ENCODE results near the gene ZG16.
"Not testable (repeated sequence)": the region's sequence is repeated elsewhere in the genome, so short reads cannot be mapped to it uniquely, and the experiment has no call there.

The ZG16 gene

DNA sequence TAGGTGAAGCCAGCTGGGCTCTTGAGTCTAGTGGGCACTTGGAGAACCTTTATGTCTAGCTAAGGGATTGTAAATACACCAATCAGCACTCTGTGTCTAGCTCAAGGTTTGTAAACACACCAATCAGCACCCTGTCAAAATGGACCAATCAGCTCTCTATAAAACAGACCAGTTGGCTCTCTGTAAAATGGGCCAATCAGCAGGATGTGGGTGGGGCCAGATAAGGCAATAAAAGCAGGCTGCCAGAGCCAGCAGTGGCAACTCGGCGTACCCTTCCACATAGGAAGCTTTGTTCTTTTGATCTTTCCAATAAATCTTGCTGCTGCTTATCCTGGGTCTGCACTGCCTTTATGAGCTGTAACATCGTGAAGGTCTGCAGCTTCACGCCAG lies 29.3 kb upstream of the ZG16 start:
- not testable (repeated sequence) for DNase-seq (ENCODE audit: low read depth in 2 of 2)

DNA sequence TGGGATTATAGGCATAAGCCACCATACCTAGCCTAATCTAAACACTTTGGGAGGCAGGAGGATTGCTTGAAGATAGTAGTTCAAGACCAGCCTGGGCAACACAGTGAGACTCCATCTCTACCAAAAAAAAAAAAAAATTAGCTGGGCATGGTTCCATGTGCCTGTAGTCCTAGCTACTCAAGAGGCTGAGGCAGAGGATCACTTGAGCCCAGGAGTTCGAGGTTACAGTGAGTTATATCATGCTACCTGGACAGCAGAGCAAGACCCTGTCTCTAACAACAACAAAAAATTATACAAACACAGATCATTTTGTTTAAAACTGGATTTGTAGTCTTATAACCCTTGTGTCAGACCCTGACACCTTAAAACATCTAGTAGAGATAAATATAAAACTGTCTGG lies 24.5 kb upstream of the ZG16 start:
- no peak for DNase-seq (ENCODE audit: low read depth in 2 of 2)

DNA sequence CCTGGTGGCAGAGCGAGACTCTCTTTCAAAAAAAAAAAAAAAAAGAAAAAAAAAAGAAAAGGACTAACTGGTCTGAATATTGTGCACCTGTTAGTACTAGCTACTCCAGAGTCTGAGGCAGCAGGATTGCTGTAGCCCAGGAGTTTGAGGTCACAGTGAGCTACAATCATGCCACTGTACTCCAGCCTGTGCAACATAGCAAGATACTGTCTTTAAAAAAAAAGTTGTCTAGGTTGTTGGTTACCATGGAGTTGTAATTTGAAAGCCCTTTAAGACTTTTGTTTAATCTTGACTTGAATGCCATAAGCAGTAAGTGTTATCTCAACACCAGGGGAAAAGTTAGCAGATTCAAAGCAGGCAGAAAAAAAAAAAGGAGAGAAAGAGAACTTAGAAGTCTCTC lies 21.4 kb upstream of the ZG16 start:
- DNase-seq (ENCODE audit: low read depth in 2 of 2) = no peak

DNA sequence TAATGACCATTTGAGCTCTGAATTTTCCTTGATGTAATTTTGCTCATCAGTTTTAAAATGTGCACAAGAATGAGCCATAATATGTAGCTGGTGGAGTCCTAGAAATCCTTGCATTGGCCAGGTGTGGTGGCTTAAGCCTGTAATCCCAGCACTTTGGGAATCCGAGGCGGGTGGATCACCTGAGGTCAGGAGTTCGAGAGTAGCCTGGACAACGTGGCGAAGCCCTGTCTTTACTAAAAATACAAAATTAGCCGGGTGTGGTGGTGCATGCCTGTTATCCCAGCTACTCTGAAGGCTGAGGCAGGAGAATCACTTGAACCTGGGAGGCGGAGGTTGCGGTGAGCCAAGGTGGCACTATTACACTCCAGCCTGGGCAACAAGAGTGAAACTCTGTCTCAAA lies 21.0 kb upstream of the ZG16 start:
- not testable (repeated sequence) for DNase-seq (ENCODE audit: low read depth in 2 of 2)

DNA sequence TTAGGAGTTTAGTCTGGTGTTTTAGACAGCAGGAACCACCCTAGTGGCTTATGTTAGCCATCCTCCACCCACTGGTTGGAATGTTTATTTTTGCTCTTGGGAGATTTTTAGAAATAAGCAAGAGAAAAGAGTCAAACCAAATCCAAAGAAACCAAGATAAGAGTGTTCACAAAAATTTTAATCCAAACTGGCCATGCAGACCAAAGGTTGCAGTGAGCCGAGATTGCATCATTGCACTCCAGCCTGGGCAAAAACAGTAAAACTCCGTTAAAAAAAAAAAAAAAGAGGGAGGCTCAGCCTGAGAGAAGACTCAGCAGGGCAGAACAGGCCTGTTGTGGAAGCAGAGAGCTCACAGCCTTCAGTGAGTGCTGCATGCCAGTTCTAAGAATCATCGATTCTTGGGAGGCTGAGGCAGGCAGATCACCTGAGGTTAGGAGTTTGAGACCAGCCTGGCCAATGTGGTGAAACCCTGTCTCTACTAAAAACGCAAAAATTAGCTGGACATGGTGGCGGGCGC lies 20.0 kb upstream of the ZG16 start:
- DNase-seq (ENCODE audit: low read depth in 2 of 2) = no peak

DNA sequence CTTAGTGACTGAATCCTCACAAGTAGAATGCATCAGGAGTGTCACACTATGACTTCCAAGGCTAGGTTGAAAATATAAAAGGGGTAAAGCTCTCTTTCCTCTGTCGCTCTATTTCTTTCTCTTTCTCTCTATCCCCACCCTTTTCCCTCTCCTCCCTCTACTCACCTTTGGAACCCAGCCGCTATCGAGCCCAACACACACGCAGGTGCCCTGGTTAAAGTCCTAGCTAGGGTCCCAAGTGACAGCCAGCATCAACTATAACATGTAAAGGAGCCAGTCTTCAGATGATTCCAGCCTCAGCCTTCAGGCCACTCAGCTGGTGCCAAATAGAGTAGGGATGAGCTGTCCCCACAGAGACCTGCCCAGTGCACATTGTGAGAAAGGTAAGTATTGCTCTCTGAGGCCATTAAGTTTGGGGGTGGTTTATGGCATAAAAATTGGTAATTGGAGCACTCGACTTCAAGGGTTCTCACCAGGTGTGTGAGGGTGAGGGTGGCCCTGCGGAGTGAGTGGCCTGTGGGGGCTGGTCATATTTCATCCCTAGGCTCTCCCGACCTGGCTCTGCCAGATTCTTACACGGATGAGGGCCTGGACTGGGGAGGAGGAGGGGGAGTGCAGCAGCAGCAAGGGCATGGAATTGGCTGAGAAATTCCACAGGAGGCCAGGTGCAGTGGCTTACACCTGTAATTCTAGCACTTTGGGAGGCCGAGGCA lies 17.3 kb upstream of the ZG16 start:
- no peak for DNase-seq (ENCODE audit: low read depth in 2 of 2)

DNA sequence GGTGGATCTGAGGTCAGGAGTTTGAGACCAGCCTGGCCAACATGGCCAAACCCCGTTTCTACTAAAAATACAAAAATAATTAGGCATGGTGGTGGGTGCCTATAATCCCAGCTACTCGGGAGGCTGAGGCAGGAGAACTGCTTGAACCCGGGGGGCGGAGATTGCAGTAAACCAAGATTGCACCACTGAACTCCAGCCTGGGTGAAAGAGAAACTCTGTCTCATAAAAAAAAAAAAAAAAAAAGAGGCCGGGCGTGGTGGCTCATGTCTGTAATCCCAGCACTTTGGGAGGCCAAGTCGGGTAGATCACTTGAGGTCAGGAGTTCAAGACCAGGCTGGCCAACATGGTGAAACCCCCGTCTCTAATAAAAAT lies 16.8 kb upstream of the ZG16 start:
- not testable (repeated sequence) for DNase-seq (ENCODE audit: low read depth in 2 of 2)

DNA sequence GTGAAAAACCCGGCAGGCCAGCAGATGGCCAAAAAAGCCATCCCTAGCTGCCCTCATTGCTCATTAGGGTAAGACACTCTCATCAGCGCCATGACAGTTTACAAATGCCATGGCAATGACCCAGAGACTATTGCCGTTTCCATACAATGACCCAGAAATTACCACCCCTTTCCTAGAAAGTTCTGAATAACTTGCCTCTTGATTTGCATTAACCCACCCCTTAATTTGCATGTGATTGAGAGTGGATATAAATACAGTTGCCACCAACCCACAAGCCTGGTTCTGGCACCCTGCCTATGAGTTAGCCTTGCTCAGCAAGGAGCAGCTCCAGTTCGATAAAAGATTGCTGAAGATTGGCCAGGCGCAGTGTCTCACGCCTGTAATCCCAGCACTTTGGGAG lies 16.2 kb upstream of the ZG16 start:
- DNase-seq (ENCODE audit: low read depth in 2 of 2) = no peak

DNA sequence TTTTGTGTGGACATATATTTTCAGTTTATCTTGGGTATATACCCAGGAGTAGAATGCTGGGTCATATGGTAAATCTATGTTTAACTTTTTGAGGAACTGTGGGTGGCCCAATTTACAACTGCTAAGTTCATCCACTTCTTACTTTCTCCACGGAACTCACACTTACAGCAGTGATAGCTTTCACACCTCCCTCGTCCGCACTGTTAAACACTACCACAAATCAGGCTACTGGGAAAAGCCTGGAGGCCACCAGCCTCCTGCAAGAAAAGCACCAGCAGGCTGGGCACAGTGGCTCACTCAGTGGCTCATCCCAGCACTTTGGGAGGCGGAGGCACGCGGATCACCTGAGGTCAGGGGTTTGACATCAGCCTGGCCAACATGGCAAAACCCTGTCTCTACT lies 14.7 kb upstream of the ZG16 start:
- no peak for DNase-seq (ENCODE audit: low read depth in 2 of 2)

DNA sequence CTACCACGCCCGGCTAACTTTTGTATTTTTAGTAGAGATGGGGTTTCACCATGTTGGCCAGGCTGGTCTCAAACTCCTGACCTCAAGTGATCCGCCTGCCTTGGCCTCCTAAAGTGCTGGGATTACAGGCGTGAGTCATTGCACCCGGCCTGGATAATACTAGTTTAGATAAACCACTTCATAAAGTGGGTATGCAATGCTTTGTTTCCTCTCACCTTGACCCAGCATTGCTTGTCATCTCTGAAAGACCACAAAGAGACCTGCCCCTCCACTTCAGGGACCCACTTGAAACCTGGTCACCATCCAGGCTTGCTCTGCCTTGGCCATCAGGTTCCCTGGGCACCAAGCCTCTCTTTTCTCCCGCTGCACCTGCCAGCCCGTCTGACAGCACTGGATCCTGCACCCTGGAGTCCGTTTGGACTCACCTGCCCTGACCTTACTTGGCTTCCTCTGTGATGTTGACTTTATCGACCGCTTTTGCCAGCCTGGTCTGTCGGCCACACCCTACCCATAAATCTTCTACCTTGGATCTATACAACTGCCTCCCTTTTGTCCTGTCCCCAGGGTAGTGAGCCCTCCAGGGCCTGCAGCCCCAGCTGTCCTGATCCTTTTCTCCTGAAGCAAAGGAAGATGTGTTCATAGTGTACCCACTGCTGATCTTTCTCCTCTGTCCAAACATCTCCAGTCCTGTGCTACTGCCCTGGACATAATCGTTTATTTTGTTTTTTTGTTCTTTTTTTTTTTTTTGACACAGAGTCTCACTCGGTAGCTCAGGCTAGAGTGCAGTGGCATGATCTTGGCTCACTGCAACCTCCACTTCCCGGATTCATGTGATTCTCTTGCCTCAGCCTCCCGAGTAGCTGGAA lies 12.7 kb upstream of the ZG16 start:
- DNase-seq (ENCODE audit: low read depth in 2 of 2) = no peak

DNA sequence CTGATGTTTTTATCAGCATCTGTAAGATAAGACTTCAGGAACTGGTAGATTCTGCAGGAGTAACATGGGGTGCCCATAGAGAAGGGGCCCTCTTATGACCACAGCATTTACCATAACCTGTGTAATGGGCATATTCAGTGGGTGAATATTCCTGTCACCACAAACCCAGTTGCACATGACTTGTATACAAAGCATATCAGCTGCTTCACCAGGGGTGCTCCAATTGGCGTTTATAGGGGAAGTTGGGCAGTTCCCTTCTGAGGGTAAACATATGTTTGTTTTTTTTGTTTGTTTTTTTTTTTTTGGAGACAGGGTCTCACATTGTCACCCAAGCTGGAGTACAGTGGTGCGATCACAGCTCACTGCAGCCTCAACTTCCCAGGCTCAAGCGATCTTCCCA lies 11.5 kb upstream of the ZG16 start:
- no peak for DNase-seq (ENCODE audit: low read depth in 2 of 2)

DNA sequence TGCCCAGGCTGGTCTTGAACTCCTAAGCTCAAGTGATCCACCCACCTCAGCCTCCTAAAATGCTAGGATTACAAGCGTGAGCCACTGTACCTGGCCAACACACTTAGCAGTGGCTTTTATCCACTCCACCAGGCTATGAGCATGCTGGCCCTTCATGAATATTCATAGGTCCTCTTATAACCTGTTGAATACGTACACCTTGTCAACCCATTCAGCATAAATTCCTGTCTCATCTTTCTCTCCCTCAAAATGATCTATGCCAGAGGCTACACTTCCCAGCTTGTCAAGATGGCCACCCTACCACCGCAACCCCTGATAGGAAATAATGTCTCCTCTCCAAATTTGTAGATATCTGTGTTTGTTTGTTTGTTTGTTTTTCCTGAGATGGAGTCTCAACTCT lies 11.0 kb upstream of the ZG16 start:
- DNase-seq (ENCODE audit: low read depth in 2 of 2) = no peak

DNA sequence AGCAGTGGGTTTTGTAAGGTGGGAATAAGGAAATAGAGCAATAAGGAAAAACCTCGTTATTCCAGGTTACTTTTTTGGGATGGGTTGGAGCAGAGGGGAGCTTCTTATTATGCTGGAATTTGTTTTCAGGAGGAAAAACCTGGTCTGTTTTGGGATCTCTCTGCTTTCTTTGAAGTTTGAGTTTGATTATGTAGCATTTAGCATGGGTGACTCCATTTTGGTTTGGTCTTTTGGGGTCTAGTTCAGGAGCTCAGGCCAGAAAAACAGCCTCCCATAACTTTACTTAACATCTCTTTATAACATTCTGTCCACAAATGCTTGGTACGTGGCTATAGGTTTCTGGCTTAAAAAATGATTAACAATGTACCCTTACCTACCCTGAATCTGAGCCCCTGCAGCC lies 8.5 kb upstream of the ZG16 start:
- DNase-seq (ENCODE audit: low read depth in 2 of 2) = no peak

DNA sequence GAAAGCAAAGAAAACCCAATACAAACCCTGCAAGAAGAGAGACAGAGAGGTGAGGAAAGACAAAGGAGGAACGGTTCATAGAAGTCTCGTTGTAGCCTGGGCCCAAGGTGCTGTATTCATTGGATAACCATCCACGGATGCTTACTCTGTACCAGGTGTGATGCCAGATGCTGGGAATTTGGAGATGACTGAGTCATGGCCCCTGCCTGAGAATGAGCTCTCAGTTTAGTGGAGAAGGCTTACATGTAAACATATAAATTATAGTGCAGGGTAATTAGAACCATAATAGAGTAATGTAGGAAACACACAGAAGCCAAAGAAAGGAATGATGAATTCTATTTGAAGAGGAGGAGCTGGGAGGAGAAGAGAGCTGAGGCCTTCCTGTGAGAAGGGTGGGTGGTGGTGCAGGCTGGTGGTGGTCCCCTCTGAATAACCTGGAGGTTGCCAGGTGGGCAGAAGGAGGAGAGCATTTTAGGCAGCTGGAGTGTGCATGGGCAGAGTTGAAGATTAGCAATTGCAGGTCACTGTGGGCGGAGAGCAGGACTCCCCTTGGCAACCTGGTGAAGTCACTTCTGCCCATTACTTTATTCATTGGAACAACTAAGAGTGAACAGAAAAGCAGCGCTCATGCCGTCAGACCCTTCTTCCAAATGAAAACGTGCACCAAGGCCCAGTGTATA lies 7.7 kb upstream of the ZG16 start:
- no peak for DNase-seq (ENCODE audit: low read depth in 2 of 2)

DNA sequence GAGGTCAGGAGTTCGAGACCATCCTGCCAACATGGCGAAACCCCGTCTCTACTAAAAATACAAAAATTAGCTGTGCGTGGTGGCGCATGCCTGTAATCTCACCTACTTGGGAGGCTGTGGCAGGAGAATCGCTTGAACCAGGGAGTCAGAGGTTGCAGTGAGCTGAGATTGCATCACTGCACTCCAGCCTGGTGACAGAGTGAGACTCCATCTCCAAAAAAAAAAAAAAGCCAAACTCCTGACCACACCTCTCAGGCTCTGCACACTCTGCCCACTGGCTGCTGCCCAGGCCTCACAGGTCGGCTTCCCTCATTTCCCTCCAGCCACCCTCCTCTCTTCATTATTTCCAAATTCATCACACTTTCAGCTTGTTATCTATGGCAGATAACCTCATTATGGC lies 5.7 kb upstream of the ZG16 start:
- not testable (repeated sequence) for DNase-seq (ENCODE audit: low read depth in 2 of 2)

DNA sequence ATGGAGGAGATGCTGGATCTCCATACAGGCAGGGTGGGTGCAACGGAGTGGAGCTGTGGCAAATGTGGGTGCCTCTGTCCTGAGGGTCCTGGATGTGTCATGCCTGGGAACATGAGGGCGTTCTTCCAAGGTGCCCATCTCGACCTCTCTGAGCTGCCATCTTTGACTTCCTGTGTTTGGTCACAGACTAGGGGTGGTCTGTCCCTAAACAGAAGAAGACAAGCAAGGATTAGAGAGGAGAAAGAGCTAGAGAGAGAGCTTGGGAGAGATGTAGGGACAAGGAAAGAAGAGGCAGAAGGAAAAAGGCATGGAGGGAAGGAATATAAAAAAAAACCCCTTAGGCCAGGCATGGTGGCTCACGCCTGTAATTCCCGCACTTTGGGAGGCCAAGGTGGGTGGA lies 3.3 kb upstream of the ZG16 start:
- DNase-seq (ENCODE audit: low read depth in 2 of 2) = no peak

DNA sequence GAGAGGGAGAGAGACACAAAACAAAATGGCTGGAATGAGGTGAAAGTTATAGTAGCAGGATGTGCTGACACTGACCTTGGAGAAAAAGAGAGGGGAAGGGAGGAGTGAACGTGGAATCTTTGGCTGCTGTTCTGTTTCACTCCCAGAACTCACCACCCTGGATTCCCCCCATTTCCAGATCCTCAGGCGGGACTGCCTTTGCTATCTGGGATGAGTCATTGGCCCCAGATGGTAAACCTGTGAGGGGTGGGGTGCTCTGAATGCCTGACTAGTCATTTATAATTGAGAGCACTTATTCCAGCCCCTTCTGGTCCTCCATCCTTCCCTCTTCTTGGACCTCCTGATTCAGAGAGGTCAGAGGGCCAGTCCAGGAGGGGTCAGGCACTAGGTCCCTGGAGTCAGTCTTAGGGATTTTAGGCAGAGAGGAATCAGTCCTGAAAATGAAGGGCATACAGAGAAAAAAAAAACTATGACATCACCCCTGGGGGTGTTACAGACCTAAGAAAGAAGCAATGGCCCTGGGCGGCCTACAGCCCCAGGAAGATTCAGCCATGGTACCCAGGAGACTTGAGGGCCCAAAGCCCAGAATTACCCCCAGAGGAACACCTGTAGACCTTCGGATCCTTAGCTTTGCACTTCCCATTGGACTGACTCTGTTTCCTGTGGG lies 2.2 kb upstream of the ZG16 start:
- no peak for DNase-seq (ENCODE audit: low read depth in 2 of 2)

DNA sequence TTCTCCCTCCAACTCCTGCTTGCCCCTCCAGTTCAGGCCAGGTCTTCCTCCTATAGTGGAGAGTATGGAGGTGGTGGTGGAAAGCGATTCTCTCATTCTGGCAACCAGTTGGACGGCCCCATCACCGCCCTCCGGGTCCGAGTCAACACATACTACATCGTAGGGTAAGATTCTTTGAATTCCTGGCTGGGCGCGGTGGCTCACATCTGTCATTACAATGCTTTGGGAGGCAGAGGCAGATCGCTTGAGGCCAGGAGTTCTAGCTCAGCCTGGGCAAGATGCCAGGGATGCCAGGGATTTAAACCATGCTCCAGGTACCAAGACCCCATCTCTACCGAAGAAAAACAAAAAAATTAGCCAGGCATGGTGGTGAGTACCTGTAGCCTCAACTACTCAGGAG lies 1.4 kb downstream of the ZG16 start:
- no peak for DNase-seq (ENCODE audit: low read depth in 2 of 2)

DNA sequence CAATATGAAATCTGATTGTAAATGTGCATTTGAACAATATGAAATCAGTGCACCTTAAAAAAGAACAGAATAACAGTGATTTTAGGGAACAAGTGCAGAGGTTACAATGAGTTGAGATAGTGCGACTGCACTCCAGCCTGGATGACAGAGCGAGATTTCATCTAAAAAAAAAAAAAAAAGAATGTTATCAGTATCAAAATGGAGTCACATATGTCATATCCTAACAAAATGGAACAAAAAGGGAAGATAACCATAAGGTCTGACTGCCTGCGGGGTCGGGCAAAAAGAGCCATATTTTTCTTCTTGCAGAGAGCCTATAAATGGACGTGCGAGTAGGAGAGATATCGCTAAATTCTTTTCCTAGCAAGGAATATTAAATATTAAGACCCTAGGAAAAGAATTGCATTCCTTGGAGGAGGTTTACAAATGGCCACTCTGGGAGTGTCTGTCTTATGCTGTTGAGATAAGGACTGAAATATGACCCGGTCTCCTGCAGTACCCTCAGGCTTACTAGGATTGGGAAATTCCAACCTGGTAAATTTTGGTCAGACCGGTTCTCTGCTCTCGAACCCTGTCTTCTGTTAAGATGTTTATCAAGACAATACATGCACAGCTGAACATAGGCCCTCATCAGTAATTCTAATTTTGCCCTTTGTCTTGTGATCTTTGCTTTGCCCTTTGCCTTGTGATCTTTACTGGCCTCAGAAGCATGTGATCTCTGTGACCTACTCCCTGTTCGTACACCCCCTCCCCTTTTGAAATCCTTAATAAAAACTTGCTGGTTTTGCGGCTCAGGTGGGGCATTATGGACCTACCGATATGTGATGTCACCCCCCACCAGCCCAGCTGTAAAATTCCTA lies 5.3 kb downstream of the ZG16 start:
- DNase-seq (ENCODE audit: low read depth in 2 of 2) = not testable (repeated sequence)

DNA sequence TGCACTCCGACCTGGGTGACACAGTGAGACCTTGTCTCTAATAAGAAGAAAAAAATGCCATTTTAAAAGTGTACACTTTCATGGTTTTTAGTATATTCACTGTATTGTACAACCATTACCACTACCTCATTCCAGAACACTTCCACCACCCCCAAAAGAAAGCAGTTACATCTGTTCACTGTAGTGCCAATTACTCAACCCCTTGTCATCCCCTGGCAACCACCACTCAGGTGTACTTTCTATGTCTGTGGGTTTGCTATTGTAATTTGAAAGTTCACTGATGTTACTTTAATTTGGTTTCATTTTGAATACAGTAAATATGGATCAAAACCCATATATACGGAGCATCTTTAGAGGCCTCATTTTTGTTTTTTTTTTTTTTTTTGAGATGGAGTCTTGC lies 6.1 kb downstream of the ZG16 start:
- no peak for DNase-seq (ENCODE audit: low read depth in 2 of 2)

DNA sequence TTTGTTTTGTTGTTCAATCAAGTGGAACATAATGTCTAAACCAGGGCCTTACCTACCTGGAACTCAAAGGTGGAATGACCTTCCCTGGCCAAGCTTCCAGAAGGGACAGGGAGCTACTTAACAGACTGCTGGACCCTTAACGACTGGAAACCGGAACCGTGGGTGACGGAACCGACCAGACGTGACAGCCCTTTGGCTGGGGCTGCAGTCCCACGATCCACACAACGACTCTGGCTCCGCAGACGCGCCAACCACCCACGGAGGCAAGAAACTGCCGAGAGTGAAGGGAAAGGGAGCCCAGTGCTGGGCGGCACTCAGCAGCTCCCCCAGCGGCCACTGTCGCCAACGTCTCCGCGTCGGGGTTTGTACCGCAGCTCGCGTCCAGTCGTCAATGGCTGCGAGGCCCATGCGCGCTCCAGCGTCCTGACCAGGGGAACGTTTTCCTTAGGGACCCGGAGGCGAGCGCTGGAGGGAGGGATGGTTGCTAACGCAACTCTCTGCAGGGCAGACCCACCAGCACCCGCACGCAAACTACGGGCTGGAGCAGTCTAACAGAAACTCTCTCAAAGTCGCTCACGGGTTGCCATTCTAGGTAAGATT lies 6.9 kb downstream of the ZG16 start:
- peak in 1 of 2 donors; percentile 46 for DNase-seq (ENCODE audit: low read depth in 2 of 2)
